BE2C (cell line): ENCODE data around the gene WWOX.

Experiments
- DNase-seq: peaks from one replicate; pipeline ENCODE4 v3.0.0-alpha.2; 2020
- H3K27me3 ChIP-seq: fragments of 250-450 bp; sonication (Bioruptor Pico); 2 replicates; pipeline ENCODE4 v1.5.1; 2020; ENCODE audit warnings: mild to moderate bottlenecking
- H3K36me3 ChIP-seq: fragments of 250-450 bp; sonication (Bioruptor Pico); 2 replicates; pipeline ENCODE4 v1.5.1; 2020; ENCODE audit warnings: mild to moderate bottlenecking
- H3K4me1 ChIP-seq: fragments of 250-450 bp; sonication (Bioruptor Pico); 2 replicates; pipeline ENCODE4 v1.5.1; 2020
- H3K4me3 ChIP-seq: 2 replicates; pipeline ENCODE4 v1.5.1; 2011; ENCODE audit warnings: low read depth, low read length
- H3K9me3 ChIP-seq: fragments of 250-450 bp; sonication (Bioruptor Pico); 2 replicates; pipeline ENCODE4 v1.5.1; 2020
- CTCF ChIP-seq: IDR thresholded peaks from 2 replicates; pipeline ENCODE4 v1.5.1; 2012; ENCODE audit warnings: mild to moderate bottlenecking, low read depth, low read length

WWOX gene

DNA sequence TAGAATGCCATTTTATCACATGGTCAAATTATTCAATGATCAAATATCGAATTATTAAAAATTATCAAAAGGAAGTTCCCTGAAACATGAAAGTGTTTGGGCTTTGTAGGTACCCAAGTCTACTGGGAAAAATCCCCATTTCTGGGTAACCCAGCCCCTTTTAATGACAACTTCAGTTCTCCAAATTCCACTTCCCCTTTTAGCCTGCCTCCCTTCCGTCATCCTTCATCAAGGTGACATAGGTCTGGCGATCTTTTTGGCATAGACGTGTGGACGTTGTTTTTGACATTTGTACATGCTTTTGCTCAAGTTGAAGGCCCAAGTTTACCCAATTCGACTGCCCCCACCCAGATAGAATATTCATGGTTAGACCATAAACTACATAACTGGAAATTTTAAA lies 840.1 kb downstream of the WWOX start:
- DNase-seq, result no peak
- Histone ChIP-seq H3K4me3 (no peak overlapping the region), H3K27me3 (no peaks in the 10 kb centered on the region), H3K4me1 (no peaks in the 10 kb centered on the region), H3K36me3 (no peaks in the 10 kb centered on the region), H3K9me3 (no peaks in the 10 kb centered on the region)
- TF ChIP-seq CTCF, result no peak

DNA sequence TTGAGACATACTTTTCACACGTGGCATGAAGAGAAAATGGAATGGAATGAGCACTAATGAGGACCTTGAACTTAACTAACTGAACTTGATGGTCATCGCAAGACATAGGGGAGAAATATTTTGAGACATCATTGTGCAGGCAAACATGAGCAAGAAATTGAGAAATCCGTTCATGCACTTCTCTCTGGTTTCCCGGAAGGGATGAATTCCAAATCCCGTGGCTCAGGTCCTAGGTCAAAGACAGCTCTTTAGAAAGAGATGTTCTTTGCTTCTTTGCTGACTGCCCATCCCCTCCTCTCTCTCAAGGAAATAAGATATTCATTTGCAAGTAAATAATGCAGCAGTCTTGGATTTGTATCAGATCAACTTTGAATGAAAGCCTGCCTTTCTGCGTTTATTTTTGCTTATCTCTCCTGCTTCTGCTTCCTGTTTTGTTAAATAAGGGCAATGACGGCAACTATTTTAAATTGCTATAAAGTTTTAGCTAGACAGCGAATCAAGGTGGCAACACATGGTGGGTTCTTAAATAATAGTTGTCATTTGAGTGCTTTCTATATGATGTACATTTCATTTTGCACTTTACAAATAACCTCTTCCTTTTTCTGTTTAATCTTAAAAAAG lies 843.3 kb downstream of the WWOX start:
- no peak overlapping the region for H3K4me3 ChIP-seq
- H3K36me3 ChIP-seq, result no peaks in the 10 kb centered on the region
- TF ChIP-seq CTCF, result no peak

GRCh38 chr16:78945336-78945735 lies 845.9 kb downstream of the WWOX start:
- no peaks in the 10 kb centered on the region for H3K4me1 ChIP-seq
- DNase-seq, result no peak
- H3K36me3 ChIP-seq, result no peaks in the 10 kb centered on the region
- no peak for TF ChIP-seq CTCF
- no peaks in the 10 kb centered on the region for H3K27me3 ChIP-seq
- no peaks in the 10 kb centered on the region; the same call in 1 of the 2 replicates for H3K9me3 ChIP-seq
- H3K4me3 ChIP-seq, result no peak overlapping the region

More for the DNA sequence above, 843.3 kb downstream of the WWOX start:
- Histone ChIP-seq H3K9me3 (no peaks in the 10 kb centered on the region), H3K27me3 (no peaks in the 10 kb centered on the region), H3K4me1 (no peaks in the 10 kb centered on the region)
- no peak for DNase-seq

DNA sequence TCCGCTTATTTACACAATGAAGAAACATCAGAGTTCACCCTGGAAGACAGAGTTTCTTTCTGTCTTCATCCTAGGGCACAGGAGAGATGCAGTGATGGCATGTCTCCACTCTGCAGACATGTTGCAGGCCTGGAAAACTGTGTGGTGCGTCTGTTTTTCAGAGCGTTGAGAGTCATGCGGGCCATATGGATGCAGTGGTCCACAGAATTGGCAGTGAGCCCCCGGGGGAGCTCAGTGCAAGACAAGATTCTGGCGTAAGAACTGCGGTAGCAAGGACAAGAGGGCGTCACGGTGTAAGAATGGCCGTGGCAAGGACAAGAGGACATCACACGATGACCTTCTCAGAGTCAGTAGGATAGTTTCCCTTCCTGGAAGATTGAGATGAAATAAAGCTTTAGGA lies 847.1 kb downstream of the WWOX start:
- Histone ChIP-seq H3K36me3 (no peaks in the 10 kb centered on the region), H3K9me3 (no peaks in the 10 kb centered on the region; the same call in 1 of the 2 replicates), H3K27me3 (no peaks in the 10 kb centered on the region), H3K4me1 (no peaks in the 10 kb centered on the region), H3K4me3 (no peak overlapping the region)
- no peak for TF ChIP-seq CTCF
- no peak for DNase-seq

DNA sequence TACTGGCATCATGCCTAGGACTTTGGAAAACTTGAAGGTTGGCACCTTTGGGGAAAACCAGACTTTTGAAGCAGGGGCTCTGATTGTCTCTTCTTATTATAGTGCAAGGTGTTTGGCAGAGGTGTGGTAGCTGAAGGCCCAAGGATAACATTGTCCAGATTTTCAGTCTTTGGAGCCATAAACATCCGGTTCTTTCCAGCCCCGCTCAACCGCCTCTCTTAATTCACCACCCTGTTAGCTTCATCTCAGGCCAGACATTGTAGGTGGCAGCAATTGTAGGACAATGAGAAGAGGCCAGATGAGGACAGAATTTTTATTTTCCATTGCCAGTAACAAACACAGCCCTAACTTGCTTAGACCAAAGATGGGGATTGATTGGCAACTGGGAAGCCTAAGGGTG lies 851.3 kb downstream of the WWOX start:
- Histone ChIP-seq H3K4me1 (no peaks in the 10 kb centered on the region), H3K36me3 (no peaks in the 10 kb centered on the region), H3K9me3 (no peaks in the 10 kb centered on the region; the same call in 1 of the 2 replicates), H3K4me3 (no peak overlapping the region), H3K27me3 (no peaks in the 10 kb centered on the region)
- TF ChIP-seq CTCF, result no peak
- DNase-seq, result no peak

DNA sequence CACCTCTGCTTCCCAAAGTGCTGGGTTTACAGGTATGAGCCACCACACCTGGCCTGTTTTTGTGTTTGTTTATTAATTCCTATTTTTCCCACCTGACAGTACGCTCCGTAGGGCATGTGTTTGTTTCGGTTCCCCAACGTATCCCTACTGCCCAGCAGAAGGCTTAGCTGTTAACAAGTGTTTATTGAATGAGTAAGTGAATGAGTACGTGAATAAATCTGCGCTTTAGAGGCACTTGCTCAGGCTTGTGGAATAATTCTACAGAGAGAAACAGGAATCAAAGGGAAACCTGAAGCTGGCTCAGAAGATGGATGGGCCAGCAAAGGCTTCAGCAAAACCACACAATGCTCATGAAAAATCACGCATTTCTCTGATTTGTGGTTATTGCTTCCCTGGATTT lies 853.2 kb downstream of the WWOX start:
- H3K4me3 ChIP-seq, result no peak overlapping the region
- H3K36me3 ChIP-seq, result no peaks in the 10 kb centered on the region
- H3K4me1 ChIP-seq, result no peaks in the 10 kb centered on the region
- H3K27me3 ChIP-seq, result no peaks in the 10 kb centered on the region
- TF ChIP-seq CTCF, result no peak
- no peaks in the 10 kb centered on the region; the same call in 1 of the 2 replicates for H3K9me3 ChIP-seq
- no peak for DNase-seq
